GM18526 (cell line): ENCODE results near the gene MBD2.

Experiments used
- POLR2A ChIP-seq: IDR thresholded peaks from 3 replicates; pipeline ENCODE4 v1.6.1; 2011; ENCODE audit not compliant: insufficient read length; ENCODE audit errors: extremely low read depth

MBD2 gene, protein sequence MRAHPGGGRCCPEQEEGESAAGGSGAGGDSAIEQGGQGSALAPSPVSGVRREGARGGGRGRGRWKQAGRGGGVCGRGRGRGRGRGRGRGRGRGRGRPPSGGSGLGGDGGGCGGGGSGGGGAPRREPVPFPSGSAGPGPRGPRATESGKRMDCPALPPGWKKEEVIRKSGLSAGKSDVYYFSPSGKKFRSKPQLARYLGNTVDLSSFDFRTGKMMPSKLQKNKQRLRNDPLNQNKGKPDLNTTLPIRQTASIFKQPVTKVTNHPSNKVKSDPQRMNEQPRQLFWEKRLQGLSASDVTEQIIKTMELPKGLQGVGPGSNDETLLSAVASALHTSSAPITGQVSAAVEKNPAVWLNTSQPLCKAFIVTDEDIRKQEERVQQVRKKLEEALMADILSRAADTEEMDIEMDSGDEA

GRCh38 chr18:54224379-54225014, at the start of gene MBD2:
MBD2 (minus strand) TSS chr18:54224669; CDS start chr18:54224559, 110 bp downstream.
- TF ChIP-seq POLR2A, result peak; percentile 63

DNA sequence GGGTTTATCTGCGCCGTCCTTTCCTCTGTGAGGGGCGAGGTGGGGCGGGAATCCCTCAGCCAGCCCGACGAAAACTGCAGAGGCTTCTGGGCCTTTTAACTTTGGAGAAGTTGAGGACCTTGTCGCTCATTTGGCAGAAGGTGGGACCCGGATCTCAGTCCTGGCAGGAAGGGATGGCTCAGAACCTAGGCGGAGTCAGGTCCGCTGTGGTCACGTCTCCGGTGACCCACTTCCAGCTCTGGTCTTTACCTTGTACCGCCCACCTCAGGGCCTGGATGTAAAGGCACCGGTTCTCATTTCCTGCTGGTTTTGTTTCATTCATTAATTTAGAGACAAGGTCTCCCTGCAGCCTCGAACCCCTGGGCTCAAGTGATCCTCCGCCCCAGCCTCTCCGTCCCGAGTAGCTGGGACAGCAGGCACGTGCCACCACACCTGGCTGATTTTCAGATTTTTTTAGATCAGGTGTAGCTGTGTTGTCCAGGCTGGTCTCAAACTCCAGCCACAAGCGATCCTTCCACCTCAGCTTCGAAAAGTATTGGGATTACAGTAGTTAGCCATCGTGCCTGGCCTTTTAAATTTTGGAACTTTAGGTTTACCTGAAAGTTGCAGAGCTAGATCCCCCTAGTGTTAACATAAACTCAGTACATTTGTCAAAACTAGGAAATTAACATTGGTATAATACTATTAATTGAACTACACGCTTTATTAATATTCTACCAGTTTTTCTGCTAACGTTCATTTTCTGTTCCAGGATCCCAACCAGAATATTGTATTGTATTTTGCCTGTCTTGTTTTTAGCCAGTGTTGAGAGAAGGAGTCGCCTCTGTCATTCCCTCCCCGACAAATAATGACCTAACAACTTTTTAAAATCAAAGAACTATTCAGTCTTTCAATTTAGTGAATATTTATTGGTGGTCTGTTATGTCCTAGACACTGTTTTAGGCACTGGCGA, 45.7 kb upstream of the MBD2 start:
- TF ChIP-seq POLR2A, result no peak

DNA sequence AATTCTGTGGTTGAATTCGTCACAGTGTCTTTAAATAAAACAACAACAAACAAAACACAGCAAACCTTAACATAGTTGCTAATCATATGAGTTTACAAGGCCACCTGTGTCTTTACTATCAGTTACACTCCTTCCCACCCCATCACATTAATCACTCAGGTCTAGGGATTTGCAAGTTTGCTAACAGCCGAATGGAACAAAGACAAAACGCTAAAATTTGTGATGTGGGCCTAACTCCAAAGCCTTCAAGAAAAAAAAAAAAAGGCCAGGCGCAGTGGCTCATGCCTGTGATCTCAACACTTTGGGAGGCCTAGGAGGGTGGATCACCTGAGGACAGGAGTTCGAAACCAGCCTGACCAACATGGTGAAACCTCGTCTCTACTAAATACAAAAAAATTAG, 44.3 kb upstream of the MBD2 start:
- TF ChIP-seq POLR2A, result no peak

DNA sequence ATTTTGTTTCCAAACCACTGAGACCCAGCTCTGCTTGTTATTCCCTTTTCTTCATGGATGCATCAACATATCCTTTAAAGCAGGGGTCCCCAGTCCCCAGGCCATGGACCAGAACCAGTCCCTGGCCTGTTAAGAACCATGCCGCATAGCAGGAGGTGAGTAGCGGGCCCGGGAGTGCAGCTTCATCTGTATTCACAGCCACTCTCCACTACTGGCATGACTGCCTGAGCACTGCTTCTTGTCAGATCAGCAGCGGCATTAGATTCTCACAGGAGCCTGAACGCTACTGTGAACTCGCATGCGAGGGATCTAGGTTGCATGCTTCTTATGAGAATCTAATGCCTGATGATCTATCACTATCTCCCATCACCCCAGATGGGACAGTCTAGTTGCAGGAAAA, 43.2 kb upstream of the MBD2 start:
- no peak for TF ChIP-seq POLR2A

DNA sequence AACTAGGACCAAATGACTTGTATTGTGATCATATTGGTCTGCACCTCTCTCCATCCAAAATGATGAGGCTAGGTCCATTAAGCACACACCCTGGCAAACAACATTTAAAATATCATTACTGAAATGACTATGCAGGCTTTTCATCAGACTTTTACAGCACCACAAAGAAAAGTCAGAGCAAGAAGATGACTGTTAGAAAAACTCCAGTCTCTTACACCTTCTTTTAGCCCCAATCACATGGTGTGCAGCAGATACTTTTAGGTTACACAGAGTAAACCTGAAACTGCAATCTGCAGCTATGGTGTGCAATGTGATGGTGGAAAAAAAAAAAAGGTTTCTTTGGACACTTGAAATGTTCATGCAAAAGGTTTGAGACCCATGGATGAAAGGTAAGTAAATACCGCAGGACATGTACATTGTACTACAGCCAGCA, 39.5 kb upstream of the MBD2 start:
- TF ChIP-seq POLR2A, result no peak

GRCh38 chr18:54261894-54262293, 37.4 kb upstream of the MBD2 start:
- no peak for TF ChIP-seq POLR2A

DNA sequence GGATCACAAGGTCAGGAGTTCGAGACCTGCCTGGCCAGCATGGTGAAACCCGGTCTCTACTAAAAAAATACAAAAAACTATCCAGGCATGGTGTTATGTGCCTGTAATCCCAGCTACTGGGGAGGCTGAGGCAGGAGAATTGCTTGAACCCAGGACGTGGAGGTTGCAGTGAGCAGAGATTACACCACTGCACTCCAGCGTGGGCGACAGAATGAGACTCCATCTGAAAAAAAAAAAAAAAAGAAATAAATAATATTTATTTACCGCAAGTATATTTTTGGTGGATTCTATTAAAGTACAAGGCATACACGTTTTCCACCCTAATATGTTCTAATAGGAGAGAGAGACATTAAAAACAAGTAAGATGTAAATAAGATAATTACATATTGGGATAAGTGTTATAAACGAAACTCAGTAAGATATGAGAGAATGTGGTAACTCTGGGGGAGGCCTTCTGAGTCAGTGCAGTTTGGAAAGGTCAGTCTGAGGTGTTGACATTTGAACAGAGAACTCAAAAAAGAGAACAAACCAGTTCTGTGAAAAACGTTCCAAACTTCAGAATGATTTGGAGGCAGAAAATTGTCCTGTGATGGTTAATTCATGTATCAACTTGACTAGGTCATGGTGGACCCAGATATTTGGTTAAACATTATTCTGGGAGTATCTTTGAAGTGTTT, 36.1 kb upstream of the MBD2 start:
- TF ChIP-seq POLR2A, result no peak

- TF ChIP-seq POLR2A, result no peak
These were observed 32.5 kb upstream of the MBD2 start for GRCh38 chr18:54257015-54257414.

DNA sequence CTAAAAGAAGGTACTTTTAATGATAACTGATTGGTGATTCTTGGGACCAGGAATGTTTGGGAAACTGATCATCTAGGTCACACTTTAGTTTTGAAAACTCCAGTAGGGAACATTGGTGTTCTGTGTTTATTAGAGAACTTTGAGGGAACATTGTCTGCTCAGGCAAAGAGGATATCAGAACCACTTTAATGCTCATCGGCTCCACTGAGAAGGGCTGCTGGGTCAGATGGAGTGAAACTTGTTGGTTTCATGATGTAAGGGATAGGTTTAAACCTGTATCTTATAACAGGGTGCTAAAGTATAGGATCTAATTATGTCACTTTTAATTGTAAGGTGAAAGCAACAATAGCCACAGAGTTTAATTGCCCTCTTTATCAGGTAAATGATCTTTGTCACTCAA, 30.7 kb upstream of the MBD2 start:
- TF ChIP-seq POLR2A, result no peak

- TF ChIP-seq POLR2A, result no peak
These were observed 29.8 kb upstream of the MBD2 start for GRCh38 chr18:54254265-54254758.

DNA sequence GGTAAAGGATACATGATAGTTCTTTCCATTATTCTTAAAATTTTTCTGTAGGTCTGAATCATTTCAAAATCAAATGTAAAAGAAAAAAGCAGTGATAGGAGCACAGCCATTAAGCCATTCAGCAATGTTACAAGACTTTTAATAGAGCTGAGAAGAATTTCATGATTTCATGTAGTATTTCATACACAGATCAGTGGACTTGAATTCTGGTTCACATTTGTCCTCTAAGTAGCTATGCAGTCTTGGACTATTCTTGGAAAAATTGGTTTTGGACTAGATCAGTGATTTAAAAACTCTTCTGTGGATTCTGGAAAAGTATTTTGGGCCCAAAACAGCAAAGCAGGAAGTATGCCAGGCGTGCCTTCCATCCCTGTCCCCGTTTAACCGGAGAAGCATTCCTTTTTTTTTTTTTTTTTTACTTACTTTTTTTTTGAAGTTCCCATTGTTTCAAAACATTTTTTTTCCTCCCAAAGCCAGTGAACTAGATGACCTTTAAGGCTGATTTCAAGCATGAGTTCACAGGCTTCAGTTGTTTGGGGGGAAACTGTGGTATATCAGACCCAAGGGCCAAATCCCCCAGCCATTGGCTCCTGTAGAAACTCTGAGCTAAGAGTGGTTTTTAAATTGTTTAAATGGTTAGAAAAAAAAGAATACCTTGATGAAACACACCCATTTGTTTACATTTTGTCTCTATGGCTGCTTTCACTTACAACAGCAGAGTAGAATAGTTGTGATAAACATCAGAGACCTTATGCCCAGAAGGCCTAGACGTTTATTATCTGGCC, 27.3 kb upstream of the MBD2 start:
- TF ChIP-seq POLR2A, result no peak

DNA sequence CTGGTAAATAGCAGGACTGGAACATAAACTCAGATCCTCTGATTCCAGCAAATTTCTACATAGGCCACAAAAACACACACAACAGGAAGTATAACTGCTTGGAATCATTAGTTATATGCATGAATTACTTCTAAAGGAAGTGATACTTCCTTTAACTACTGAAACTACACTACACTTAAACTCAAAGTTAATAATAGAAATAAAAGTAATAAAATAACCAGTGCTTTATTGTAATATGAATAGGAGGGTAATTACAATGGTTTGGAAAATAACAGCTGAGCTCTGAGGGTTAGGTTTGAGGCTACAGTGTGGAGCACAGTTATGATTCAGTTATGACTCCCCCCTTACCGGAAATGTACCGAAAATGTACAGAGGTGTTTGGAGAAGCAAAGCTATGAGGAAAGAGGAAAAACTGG, 26.4 kb upstream of the MBD2 start:
- no peak for TF ChIP-seq POLR2A

- TF ChIP-seq POLR2A, result no peak
These were observed 23.2 kb upstream of the MBD2 start for GRCh38 chr18:54247511-54248175.
